SK-N-SH treated with all-trans-retinoic acid at 6 μM for 48 hours (cell line): ENCODE data around the gene GRIK4.

Source experiments
- ATAC-seq: fragments of 200-7000 bp; cut with Tn5 transposase; 3 replicates; pipeline ENCODE4 v1.9.1; 2020; ENCODE audit warnings: mild to moderate bottlenecking, moderate library complexity
- BACH2 ChIP-seq: fragments of 250-450 bp; sonication (Bioruptor Pico); IDR thresholded peaks from 2 replicates; pipeline ENCODE4 v1.9.0; 2021; ENCODE audit warnings: mild to moderate bottlenecking, borderline replicate concordance
- CREB5 ChIP-seq: fragments of 250-450 bp; sonication (Bioruptor Pico); IDR thresholded peaks from 2 replicates; pipeline ENCODE4 v1.5.1; 2020; ENCODE audit warnings: low read depth, mild to moderate bottlenecking, moderate library complexity
- CSDC2 ChIP-seq: fragments of 250-450 bp; sonication (Bioruptor Pico); IDR thresholded peaks from 2 replicates; pipeline ENCODE4 v1.5.0; 2020; ENCODE audit warnings: mild to moderate bottlenecking, moderate library complexity
- ESRRG ChIP-seq: fragments of 250-450 bp; sonication (Bioruptor Pico); IDR thresholded peaks from 2 replicates; pipeline ENCODE4 v1.6.1; 2021; ENCODE audit warnings: mild to moderate bottlenecking
- GLIS3 ChIP-seq: fragments of 250-450 bp; sonication (Bioruptor Pico); IDR thresholded peaks from 2 replicates; pipeline ENCODE4 v1.5.0; 2020; ENCODE audit warnings: mild to moderate bottlenecking, moderate library complexity
- ISL1 ChIP-seq: fragments of 250-450 bp; sonication (Bioruptor Pico); IDR thresholded peaks from 2 replicates; pipeline ENCODE4 v2.1.2; 2022; ENCODE audit warnings: mild to moderate bottlenecking, moderate library complexity
- OSR1 ChIP-seq: fragments of 250-450 bp; sonication (Bioruptor Pico); IDR thresholded peaks from 2 replicates; pipeline ENCODE4 v1.8.0; 2022; ENCODE audit warnings: moderate library complexity, mild to moderate bottlenecking, inconsistent platforms
- PPARA ChIP-seq: fragments of 250-450 bp; sonication (Bioruptor Pico); IDR thresholded peaks from 2 replicates; pipeline ENCODE4 v1.5.0; 2020; ENCODE audit warnings: mild to moderate bottlenecking, borderline replicate concordance
- RARB ChIP-seq: fragments of 250-450 bp; sonication (Bioruptor Pico); IDR thresholded peaks from 2 replicates; pipeline ENCODE4 v1.8.0; 2021; ENCODE audit warnings: mild to moderate bottlenecking, moderate library complexity
- SNAI2 ChIP-seq: fragments of 250-450 bp; sonication (Bioruptor Pico); IDR thresholded peaks from 2 replicates; pipeline ENCODE4 v1.5.0; 2020; ENCODE audit warnings: mild to moderate bottlenecking, moderate library complexity
- TCF4 ChIP-seq: fragments of 250-450 bp; sonication (Bioruptor Pico); IDR thresholded peaks from 2 replicates; pipeline ENCODE4 v1.8.0; 2021; ENCODE audit warnings: mild to moderate bottlenecking, moderate library complexity, borderline replicate concordance
- TOX ChIP-seq: fragments of 250-450 bp; sonication (Bioruptor Pico); IDR thresholded peaks from 2 replicates; pipeline ENCODE4 v1.8.0; 2021; ENCODE audit warnings: mild to moderate bottlenecking, moderate library complexity, borderline replicate concordance
- ZC3H10 ChIP-seq: fragments of 250-450 bp; sonication (Bioruptor Pico); IDR thresholded peaks from 2 replicates; pipeline ENCODE4 v1.5.1; 2021; ENCODE audit warnings: mild to moderate bottlenecking, moderate library complexity
- ZFP30 ChIP-seq: fragments of 450-650 bp; formaldehyde crosslinking; IDR thresholded peaks from 2 replicates; pipeline ENCODE4 v1.5.0; 2022; ENCODE audit warnings: mild to moderate bottlenecking, moderate library complexity
- ZNF70 ChIP-seq: fragments of 450-650 bp; formaldehyde crosslinking; IDR thresholded peaks from 2 replicates; pipeline ENCODE4 v1.5.0; 2020; ENCODE audit warnings: mild to moderate bottlenecking, moderate library complexity
- ZNF8 ChIP-seq: fragments of 450-650 bp; formaldehyde crosslinking; IDR thresholded peaks from 2 replicates; pipeline ENCODE4 v1.5.0; 2020; ENCODE audit warnings: mild to moderate bottlenecking, moderate library complexity
- TF ChIP-seq, protein P1 (sequence below): fragments of 250-450 bp; sonication (Bioruptor Pico); IDR thresholded peaks from 2 replicates; pipeline ENCODE4 v1.5.1; 2021; ENCODE audit warnings: mild to moderate bottlenecking, moderate library complexity
- TF ChIP-seq, protein P2 (sequence below): fragments of 250-450 bp; sonication (Bioruptor Pico); IDR thresholded peaks from 2 replicates; pipeline ENCODE4 v1.8.0; 2020; ENCODE audit warnings: mild to moderate bottlenecking, moderate library complexity, borderline replicate concordance
- TF ChIP-seq, protein P3 (sequence below): fragments of 250-450 bp; sonication (Bioruptor Pico); IDR thresholded peaks from 2 replicates; pipeline ENCODE4 v1.8.0; 2021; ENCODE audit warnings: low read depth, mild to moderate bottlenecking, moderate library complexity, borderline replicate concordance
- TF ChIP-seq, protein P4 (sequence below): fragments of 250-450 bp; sonication (Bioruptor Pico); IDR thresholded peaks from 2 replicates; pipeline ENCODE4 v1.5.0; 2020; ENCODE audit warnings: mild to moderate bottlenecking, moderate library complexity

The GRIK4 gene

GRCh38 chr11:120827820-120828219 is 316.3 kb downstream of the GRIK4 start:
- ATAC-seq, result no peak
- TF ChIP-seq, protein P1, sequence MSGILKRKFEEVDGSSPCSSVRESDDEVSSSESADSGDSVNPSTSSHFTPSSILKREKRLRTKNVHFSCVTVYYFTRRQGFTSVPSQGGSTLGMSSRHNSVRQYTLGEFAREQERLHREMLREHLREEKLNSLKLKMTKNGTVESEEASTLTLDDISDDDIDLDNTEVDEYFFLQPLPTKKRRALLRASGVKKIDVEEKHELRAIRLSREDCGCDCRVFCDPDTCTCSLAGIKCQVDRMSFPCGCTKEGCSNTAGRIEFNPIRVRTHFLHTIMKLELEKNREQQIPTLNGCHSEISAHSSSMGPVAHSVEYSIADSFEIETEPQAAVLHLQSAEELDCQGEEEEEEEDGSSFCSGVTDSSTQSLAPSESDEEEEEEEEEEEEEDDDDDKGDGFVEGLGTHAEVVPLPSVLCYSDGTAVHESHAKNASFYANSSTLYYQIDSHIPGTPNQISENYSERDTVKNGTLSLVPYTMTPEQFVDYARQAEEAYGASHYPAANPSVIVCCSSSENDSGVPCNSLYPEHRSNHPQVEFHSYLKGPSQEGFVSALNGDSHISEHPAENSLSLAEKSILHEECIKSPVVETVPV (CRISPR knock-in tag), result no peak
- TF ChIP-seq ZFP30 (no peak), CREB5 (no peak), GLIS3 (CRISPR knock-in tag) (no peak), TCF4 (CRISPR knock-in tag) (no peak), ZNF70 (no peak), ESRRG (CRISPR knock-in tag) (no peak), CSDC2 (CRISPR knock-in tag) (no peak), SNAI2 (no peak), BACH2 (CRISPR knock-in tag) (no peak), ZNF8 (no peak), RARB (CRISPR knock-in tag) (no peak), PPARA (CRISPR knock-in tag) (no peak), ISL1 (CRISPR knock-in tag) (no peak), OSR1 (CRISPR knock-in tag) (no peak), ZC3H10 (CRISPR knock-in tag) (no peak), TOX (CRISPR knock-in tag) (no peak)
- TF ChIP-seq, protein P2, sequence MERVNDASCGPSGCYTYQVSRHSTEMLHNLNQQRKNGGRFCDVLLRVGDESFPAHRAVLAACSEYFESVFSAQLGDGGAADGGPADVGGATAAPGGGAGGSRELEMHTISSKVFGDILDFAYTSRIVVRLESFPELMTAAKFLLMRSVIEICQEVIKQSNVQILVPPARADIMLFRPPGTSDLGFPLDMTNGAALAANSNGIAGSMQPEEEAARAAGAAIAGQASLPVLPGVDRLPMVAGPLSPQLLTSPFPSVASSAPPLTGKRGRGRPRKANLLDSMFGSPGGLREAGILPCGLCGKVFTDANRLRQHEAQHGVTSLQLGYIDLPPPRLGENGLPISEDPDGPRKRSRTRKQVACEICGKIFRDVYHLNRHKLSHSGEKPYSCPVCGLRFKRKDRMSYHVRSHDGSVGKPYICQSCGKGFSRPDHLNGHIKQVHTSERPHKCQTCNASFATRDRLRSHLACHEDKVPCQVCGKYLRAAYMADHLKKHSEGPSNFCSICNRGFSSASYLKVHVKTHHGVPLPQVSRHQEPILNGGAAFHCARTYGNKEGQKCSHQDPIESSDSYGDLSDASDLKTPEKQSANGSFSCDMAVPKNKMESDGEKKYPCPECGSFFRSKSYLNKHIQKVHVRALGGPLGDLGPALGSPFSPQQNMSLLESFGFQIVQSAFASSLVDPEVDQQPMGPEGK (CRISPR knock-in tag), result no peak
- TF ChIP-seq, protein P3, sequence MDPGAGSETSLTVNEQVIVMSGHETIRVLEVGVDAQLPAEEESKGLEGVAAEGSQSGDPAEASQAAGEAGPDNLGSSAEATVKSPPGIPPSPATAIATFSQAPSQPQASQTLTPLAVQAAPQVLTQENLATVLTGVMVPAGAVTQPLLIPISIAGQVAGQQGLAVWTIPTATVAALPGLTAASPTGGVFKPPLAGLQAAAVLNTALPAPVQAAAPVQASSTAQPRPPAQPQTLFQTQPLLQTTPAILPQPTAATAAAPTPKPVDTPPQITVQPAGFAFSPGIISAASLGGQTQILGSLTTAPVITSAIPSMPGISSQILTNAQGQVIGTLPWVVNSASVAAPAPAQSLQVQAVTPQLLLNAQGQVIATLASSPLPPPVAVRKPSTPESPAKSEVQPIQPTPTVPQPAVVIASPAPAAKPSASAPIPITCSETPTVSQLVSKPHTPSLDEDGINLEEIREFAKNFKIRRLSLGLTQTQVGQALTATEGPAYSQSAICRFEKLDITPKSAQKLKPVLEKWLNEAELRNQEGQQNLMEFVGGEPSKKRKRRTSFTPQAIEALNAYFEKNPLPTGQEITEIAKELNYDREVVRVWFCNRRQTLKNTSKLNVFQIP (CRISPR knock-in tag), result no peak

GRCh38 chr11:120828847-120829246 is 317.3 kb downstream of the GRIK4 start:
- TF ChIP-seq TCF4 (CRISPR knock-in tag) (no peak), SNAI2 (no peak), ZNF8 (no peak), CREB5 (no peak), GLIS3 (CRISPR knock-in tag) (no peak), ZNF70 (no peak)
- TF ChIP-seq, protein P2 (CRISPR knock-in tag), result no peak
- TF ChIP-seq, protein P4, sequence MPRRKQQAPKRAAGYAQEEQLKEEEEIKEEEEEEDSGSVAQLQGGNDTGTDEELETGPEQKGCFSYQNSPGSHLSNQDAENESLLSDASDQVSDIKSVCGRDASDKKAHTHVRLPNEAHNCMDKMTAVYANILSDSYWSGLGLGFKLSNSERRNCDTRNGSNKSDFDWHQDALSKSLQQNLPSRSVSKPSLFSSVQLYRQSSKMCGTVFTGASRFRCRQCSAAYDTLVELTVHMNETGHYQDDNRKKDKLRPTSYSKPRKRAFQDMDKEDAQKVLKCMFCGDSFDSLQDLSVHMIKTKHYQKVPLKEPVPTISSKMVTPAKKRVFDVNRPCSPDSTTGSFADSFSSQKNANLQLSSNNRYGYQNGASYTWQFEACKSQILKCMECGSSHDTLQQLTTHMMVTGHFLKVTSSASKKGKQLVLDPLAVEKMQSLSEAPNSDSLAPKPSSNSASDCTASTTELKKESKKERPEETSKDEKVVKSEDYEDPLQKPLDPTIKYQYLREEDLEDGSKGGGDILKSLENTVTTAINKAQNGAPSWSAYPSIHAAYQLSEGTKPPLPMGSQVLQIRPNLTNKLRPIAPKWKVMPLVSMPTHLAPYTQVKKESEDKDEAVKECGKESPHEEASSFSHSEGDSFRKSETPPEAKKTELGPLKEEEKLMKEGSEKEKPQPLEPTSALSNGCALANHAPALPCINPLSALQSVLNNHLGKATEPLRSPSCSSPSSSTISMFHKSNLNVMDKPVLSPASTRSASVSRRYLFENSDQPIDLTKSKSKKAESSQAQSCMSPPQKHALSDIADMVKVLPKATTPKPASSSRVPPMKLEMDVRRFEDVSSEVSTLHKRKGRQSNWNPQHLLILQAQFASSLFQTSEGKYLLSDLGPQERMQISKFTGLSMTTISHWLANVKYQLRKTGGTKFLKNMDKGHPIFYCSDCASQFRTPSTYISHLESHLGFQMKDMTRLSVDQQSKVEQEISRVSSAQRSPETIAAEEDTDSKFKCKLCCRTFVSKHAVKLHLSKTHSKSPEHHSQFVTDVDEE (CRISPR knock-in tag), result no peak
- ATAC-seq, result no peak
